H1 (cell line): ENCODE measurements around the gene SFR1. TPM values are rescaled to one million over a fixed set of nuclear protein-coding genes. Genes with fewer than 3 reads are reported as not detected.

ENCODE experiments used
- MAFK ChIP-seq: IDR thresholded peaks from 2 replicates; pipeline ENCODE4 v1.6.1; 2012; ENCODE audit warnings: low read depth, mild to moderate bottlenecking, improper control_type of control experiment, low read length
- polyA plus RNA-seq, 7 experiments: library from polyadenylated mRNA; depleted of rRNA in 3 of 7; stranded (reverse) in 5 of 7; unstranded in 2 of 7; fragments of >200 nt in 5 of 7; fragments of 200-250 nt in 2 of 7; gene quantifications; 1 replicate in 5 of 7; 2 replicates in 1 of 7; 4 replicates in 1 of 7; pipeline versions ENCODE4 v1.2.1 to v1.2.3, GENCODE V29; 2011 to 2013; ENCODE audit warnings: missing spikeins in 2 of 7, mixed read lengths in 2 of 7
- total RNA-seq: library from RNA; stranded (reverse); fragmentation: NEBNext Ultra II Directional; extraction: Animal tissue kit (Norgen Biotek cat#: 25700); gene quantifications from 2 replicates; pipeline ENCODE4 v1.2.1, GENCODE V29; 2021

The SFR1 gene
- total and polyA plus RNA-seq, 2 of the 8 experiments (the other 6 are each of a cell fraction or from before 2014, with no cell fraction given) = 3.4 to 7.7 TPM

GRCh38 chr10:104155591-104155990 lies 33.6 kb downstream of the SFR1 start (continued):
- no peak for TF ChIP-seq MAFK
